ENCODE measurements around the gene FAM110D. TPM values are rescaled to one million over a fixed set of nuclear protein-coding genes. Genes with fewer than 3 reads are reported as not detected.

The FAM110D gene
- polyA plus RNA-seq, 1 of the 3 experiments (the other 2 are of a cell fraction), result 0.64 TPM

DNA sequence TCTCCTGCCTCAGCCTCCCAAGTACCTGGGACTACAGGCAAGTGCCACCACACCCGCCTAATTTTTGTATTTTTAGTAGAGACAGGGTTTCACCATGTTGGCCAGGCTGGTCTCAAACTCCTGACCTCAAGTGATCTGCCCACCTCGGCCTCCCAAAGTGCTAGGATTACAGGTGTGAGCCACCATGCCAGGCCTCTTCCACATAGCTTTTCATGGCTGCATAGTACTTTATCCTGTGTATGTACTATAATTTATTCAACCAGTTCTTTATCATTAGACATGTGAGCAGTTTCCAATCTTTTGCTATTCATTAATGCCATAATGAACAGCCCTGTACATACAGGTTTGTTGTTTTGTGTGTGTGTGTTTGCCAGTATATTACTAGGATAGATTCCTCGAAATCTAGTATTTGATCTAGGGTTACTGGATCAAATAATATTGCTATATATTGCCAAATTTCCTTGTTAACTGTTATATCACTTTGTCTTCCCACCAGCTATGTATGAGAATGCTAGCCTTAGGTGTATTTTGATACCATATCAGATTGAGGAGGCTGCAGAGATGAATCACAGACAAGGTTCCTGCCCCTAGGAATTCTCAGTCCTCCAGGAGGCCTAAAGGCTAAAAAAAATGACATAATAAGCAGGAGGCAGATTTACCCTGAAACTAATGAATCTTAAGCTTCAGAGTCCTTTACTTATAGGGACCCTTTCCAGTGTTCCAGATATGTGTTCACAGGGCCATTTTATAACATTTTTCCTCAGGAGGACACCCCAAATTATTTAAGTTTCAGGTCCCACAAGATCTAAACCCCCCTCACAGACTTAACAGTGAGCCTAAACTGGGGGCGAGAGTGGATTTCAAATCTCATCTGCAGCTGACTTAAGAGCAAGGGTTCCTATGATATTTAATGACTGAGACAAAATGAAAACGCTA, 49.4 kb upstream of the FAM110D start:
- ChIA-PET POLR2A (no interaction called here), CTCF (interaction anchor here (0.6 to 15.7 kb wide), 5 partner anchors 35 to 124 kb away, joined by 3 to 235 read pairs (median 4); no protein-coding TSS in a partner anchor)
- no peak overlapping the region for H3K9ac ChIP-seq
- H3K9me2 ChIP-seq, result no peaks in the 10 kb centered on the region
- 88% methylated on average over 5 of the region's 5 CpGs for WGBS (ENCODE audit: low lambda C conversion rate)
- no peak for DNase-seq
- H3K4me3 ChIP-seq (ENCODE audit: low read depth in 2 of 2, low read length in 1 of 2), result no peak overlapping the region
- TF ChIP-seq JUND (IDR thresholded peaks at IDR 0.05), result no peak
- TF ChIP-seq EZH2phosphoT487 (IDR thresholded peaks at IDR 0.05; ENCODE audit: borderline replicate concordance, low read depth), result no peak
- no peak for TF ChIP-seq GATA2 (CRISPR knock-in tag; IDR thresholded peaks at IDR 0.05)
- no peak for TF ChIP-seq YY1 (IDR thresholded peaks at IDR 0.05; ENCODE audit: low read depth)
- TF ChIP-seq, protein P1, sequence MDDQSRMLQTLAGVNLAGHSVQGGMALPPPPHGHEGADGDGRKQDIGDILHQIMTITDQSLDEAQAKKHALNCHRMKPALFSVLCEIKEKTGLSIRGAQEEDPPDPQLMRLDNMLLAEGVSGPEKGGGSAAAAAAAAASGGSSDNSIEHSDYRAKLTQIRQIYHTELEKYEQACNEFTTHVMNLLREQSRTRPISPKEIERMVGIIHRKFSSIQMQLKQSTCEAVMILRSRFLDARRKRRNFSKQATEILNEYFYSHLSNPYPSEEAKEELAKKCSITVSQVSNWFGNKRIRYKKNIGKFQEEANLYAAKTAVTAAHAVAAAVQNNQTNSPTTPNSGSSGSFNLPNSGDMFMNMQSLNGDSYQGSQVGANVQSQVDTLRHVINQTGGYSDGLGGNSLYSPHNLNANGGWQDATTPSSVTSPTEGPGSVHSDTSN (IDR thresholded peaks at IDR 0.05), result no peak
- TF ChIP-seq GABPA (IDR thresholded peaks at IDR 0.05; ENCODE audit: low read depth), result no peak
- peak overlapping the region; percentile 89 for H3K4me2 ChIP-seq
- peaks cover 5 to 13% of the 10 kb centered on the region in 2 experiments for H3K4me1 ChIP-seq (ENCODE audit: control insufficient read depth in 1 of 2, insufficient read depth in 2 of 2, low read depth in 1 of 2, low read length in 1 of 2)
- peaks cover 7% of the 10 kb centered on the region in 2 experiments for H3K36me3 ChIP-seq (replicated peaks in 1 of 2; ENCODE audit: control insufficient read depth in 1 of 2, insufficient read depth in 2 of 2, low read length in 1 of 2)
- no peaks in the 10 kb centered on the region for H4K20me1 ChIP-seq (ENCODE audit: insufficient read depth)
- H3K27me3 ChIP-seq (ENCODE audit: insufficient read depth), result no peaks in the 10 kb centered on the region
- no peaks in the 10 kb centered on the region for H3K9me3 ChIP-seq
- H3F3A ChIP-seq (replicated peaks; ENCODE audit: insufficient read depth), result no peaks in the 10 kb centered on the region
- no peak overlapping the region for H2AFZ ChIP-seq (ENCODE audit: low read depth)
- no peak overlapping the region for H3K27ac ChIP-seq (ENCODE audit: low read depth in 2 of 2, low read length in 1 of 2)
- H3K79me2 ChIP-seq (ENCODE audit: insufficient read depth), result peaks cover 19% of the 10 kb centered on the region

DNA sequence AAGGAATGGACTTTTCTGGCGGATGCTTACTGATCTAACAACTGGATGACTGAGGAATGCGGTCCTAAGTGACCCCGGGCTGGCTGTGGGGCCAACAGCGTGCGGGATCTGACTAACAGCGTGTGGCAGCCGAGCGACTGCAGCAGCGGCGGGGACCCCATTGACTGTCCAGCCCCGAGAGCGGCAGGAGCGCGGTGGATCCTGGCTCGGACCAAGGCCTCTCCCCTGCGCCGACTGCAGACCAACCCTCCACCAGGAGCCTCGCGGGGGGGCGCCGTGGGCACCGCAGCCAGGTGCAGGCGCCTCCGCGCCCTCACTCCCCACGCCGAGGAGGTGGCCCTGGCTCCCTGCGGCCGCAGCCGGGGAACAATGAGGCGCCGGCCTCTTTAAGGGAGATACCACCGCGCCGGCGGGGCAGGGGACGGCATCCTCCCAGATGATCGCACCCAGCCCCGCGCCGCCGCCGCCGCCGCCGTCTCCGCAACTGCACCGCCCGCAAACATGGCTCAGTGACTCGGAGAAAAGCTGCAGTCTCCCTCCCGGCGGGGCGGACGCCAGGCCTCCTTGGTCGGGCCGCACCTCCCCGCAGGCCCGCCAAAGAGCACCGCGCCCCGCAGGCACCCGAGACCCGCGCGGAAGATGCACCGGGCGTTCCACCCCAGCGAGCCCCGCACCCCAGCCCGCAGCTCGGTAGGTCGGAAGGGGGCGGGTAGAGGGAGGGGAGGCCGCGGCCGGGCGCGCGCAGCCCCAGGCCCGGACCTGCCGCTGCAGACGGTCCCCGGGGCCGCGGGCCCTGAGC, 47.9 kb upstream of the FAM110D start:
- Histone ChIP-seq H3K27me3 (ENCODE audit: insufficient read depth) (no peaks in the 10 kb centered on the region), H3F3A (replicated peaks; ENCODE audit: insufficient read depth) (no peaks in the 10 kb centered on the region), H3K36me3 (replicated peaks in 1 of 2; ENCODE audit: control insufficient read depth in 1 of 2, insufficient read depth in 2 of 2, low read length in 1 of 2) (peaks cover 13 to 15% of the 10 kb centered on the region in 2 experiments), H3K79me2 (ENCODE audit: insufficient read depth) (peaks cover 19% of the 10 kb centered on the region), H3K4me2 (peak overlapping the region; percentile 89), H3K9ac (peak overlapping the region; percentile 85), H3K27ac (ENCODE audit: low read depth in 2 of 2, low read length in 1 of 2) (peak overlapping the region; percentile 72 to 94), H3K9me3 (no peaks in the 10 kb centered on the region), H3K4me3 (ENCODE audit: low read depth in 2 of 2, low read length in 1 of 2) (peak overlapping the region; percentile 94 to 99), H3K9me2 (no peaks in the 10 kb centered on the region), H4K20me1 (ENCODE audit: insufficient read depth) (no peaks in the 10 kb centered on the region), H2AFZ (ENCODE audit: low read depth) (peak overlapping the region; percentile 94), H3K4me1 (ENCODE audit: control insufficient read depth in 1 of 2, insufficient read depth in 2 of 2, low read depth in 1 of 2, low read length in 1 of 2) (peaks cover 5 to 13% of the 10 kb centered on the region in 2 experiments)
- ChIA-PET CTCF (interaction anchor here (0.6 to 15.7 kb wide), 5 partner anchors 11 to 211 kb away, joined by 3 to 235 read pairs (median 4); no protein-coding TSS in a partner anchor), POLR2A (interaction anchor here (1.0 to 1.7 kb wide), 3 partner anchors 34 to 59 kb away, joined by 3 to 4 read pairs (median 3); partner anchors contain the start of gene ZNF593)
- WGBS (ENCODE audit: low lambda C conversion rate), result 0% methylated on average over 1 of the region's 85 CpGs
- peak; percentile 93 for DNase-seq
- TF ChIP-seq SMC3 (IDR thresholded peaks at IDR 0.05; ENCODE audit: low read depth, low read length), result no peak
- TF ChIP-seq RFX5 (IDR thresholded peaks at IDR 0.05; ENCODE audit: low read length), result no peak
- no peak for TF ChIP-seq POLR2AphosphoS5 (IDR thresholded peaks at IDR 0.05; ENCODE audit: low read depth, low read length)
- no peak for TF ChIP-seq RAD21 (IDR thresholded peaks at IDR 0.05; ENCODE audit: low read length)
- peak in 1 of 2 experiments; percentile 49; a peak in 1 of 4 replicates for TF ChIP-seq EP300 (IDR thresholded peaks at IDR 0.05; ENCODE audit: borderline replicate concordance in 1 of 2, low read depth in 1 of 2, low read length in 1 of 2)
- TF ChIP-seq, protein P2, sequence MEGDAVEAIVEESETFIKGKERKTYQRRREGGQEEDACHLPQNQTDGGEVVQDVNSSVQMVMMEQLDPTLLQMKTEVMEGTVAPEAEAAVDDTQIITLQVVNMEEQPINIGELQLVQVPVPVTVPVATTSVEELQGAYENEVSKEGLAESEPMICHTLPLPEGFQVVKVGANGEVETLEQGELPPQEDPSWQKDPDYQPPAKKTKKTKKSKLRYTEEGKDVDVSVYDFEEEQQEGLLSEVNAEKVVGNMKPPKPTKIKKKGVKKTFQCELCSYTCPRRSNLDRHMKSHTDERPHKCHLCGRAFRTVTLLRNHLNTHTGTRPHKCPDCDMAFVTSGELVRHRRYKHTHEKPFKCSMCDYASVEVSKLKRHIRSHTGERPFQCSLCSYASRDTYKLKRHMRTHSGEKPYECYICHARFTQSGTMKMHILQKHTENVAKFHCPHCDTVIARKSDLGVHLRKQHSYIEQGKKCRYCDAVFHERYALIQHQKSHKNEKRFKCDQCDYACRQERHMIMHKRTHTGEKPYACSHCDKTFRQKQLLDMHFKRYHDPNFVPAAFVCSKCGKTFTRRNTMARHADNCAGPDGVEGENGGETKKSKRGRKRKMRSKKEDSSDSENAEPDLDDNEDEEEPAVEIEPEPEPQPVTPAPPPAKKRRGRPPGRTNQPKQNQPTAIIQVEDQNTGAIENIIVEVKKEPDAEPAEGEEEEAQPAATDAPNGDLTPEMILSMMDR (IDR thresholded peaks at IDR 0.05), result no peak
- TF ChIP-seq, protein P1 (IDR thresholded peaks at IDR 0.05), result no peak
- TF ChIP-seq GATA2 (CRISPR knock-in tag; IDR thresholded peaks at IDR 0.05), result no peak
- TF ChIP-seq, protein P3, sequence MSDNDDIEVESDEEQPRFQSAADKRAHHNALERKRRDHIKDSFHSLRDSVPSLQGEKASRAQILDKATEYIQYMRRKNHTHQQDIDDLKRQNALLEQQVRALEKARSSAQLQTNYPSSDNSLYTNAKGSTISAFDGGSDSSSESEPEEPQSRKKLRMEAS (IDR thresholded peaks at IDR 0.05; ENCODE audit: low read depth), result peak; percentile 71; the same call in 1 of the 2 replicates
- TF ChIP-seq GABPA (IDR thresholded peaks at IDR 0.05; ENCODE audit: low read depth), result no peak
- no peak for TF ChIP-seq NFIC (IDR thresholded peaks at IDR 0.05; ENCODE audit: borderline replicate concordance)
- no peak for TF ChIP-seq JUND (IDR thresholded peaks at IDR 0.05)
- TF ChIP-seq, protein P4, sequence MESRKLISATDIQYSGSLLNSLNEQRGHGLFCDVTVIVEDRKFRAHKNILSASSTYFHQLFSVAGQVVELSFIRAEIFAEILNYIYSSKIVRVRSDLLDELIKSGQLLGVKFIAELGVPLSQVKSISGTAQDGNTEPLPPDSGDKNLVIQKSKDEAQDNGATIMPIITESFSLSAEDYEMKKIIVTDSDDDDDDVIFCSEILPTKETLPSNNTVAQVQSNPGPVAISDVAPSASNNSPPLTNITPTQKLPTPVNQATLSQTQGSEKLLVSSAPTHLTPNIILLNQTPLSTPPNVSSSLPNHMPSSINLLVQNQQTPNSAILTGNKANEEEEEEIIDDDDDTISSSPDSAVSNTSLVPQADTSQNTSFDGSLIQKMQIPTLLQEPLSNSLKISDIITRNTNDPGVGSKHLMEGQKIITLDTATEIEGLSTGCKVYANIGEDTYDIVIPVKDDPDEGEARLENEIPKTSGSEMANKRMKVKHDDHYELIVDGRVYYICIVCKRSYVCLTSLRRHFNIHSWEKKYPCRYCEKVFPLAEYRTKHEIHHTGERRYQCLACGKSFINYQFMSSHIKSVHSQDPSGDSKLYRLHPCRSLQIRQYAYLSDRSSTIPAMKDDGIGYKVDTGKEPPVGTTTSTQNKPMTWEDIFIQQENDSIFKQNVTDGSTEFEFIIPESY (IDR thresholded peaks at IDR 0.05; ENCODE audit: borderline replicate concordance, low read depth), result no peak
- peak; percentile 72 for TF ChIP-seq TAF1 (IDR thresholded peaks at IDR 0.05; ENCODE audit: borderline replicate concordance, low read depth, low read length)
- peak; percentile 58 for TF ChIP-seq MXI1 (IDR thresholded peaks at IDR 0.05; ENCODE audit: low read depth, low read length)
